HepG2 (cell line): ENCODE data around the gene RFTN1. TPM values are rescaled to one million over a fixed set of nuclear protein-coding genes. Genes with fewer than 3 reads are reported as not detected.
A peak's percentile ranks its signal among the peaks of the same experiment; 100 is the strongest.

ENCODE experiments used
- ATF1 ChIP-seq: IDR thresholded peaks from 2 replicates; pipeline ENCODE4 v1.6.1; 2016; ENCODE audit warnings: mild to moderate bottlenecking, control low read depth
- BRD4 ChIP-seq: sonication (generic); formaldehyde crosslinking; IDR thresholded peaks from 2 replicates; pipeline ENCODE4 v1.4.0; 2020; ENCODE audit warnings: missing genetic modification reagents
- FOXA1 ChIP-seq, 2 experiments: fragments of 450-650 bp in 1 of 2; sonication (generic) in 1 of 2; formaldehyde crosslinking in 1 of 2; IDR thresholded peaks; 2 replicates each; pipeline versions ENCODE4 v1.4.0 to v1.6.1; 2016 to 2020; ENCODE audit warnings: missing genetic modification reagents in 1 of 2
- FOXJ3 ChIP-seq: sonication (generic); formaldehyde crosslinking; IDR thresholded peaks from 2 replicates; pipeline ENCODE4 v1.4.0; 2020; ENCODE audit warnings: missing genetic modification reagents, mild to moderate bottlenecking, borderline replicate concordance
- HNF1A ChIP-seq, 2 experiments: sonication (generic) in 1 of 2; formaldehyde crosslinking in 1 of 2; IDR thresholded peaks; 2 replicates each; pipeline versions ENCODE4 v1.4.0 to v1.6.1; 2016 to 2020; ENCODE audit warnings: borderline replicate concordance in 1 of 2, low read depth in 1 of 2, mild to moderate bottlenecking in 1 of 2, missing genetic modification reagents in 1 of 2
- HNF4A ChIP-seq: sonication (generic); formaldehyde crosslinking; IDR thresholded peaks from 2 replicates; pipeline ENCODE4 v1.4.0; 2020; ENCODE audit warnings: missing genetic modification reagents
- IKZF5 ChIP-seq: IDR thresholded peaks from 2 replicates; pipeline ENCODE4 v1.6.1; 2018; ENCODE audit warnings: missing genetic modification reagents, mild to moderate bottlenecking, missing compliant biosample characterization
- KAT8 ChIP-seq: IDR thresholded peaks from 2 replicates; pipeline ENCODE4 v1.6.1; 2016; ENCODE audit warnings: missing genetic modification reagents, missing compliant biosample characterization
- KLF13 ChIP-seq: sonication (generic); formaldehyde crosslinking; IDR thresholded peaks from 2 replicates; pipeline ENCODE4 v1.4.0; 2020; ENCODE audit warnings: mild to moderate bottlenecking, missing genetic modification reagents
- NR2C2 ChIP-seq: sonication (generic); formaldehyde crosslinking; IDR thresholded peaks from 2 replicates; pipeline ENCODE4 v1.4.0; 2020; ENCODE audit warnings: missing genetic modification reagents, mild to moderate bottlenecking, moderate library complexity, borderline replicate concordance
- NR2F1 ChIP-seq, 2 experiments: fragments of 450-650 bp in 1 of 2; formaldehyde crosslinking in 1 of 2; IDR thresholded peaks; 2 replicates each; pipeline versions ENCODE4 v1.5.0 to v1.6.1; 2016 to 2020; ENCODE audit warnings: mild to moderate bottlenecking in 1 of 2, missing compliant biosample characterization in 1 of 2, missing genetic modification reagents in 1 of 2, moderate library complexity in 1 of 2
- SAP130 ChIP-seq: IDR thresholded peaks from 2 replicates; pipeline ENCODE4 v1.6.1; 2016; ENCODE audit warnings: low read depth
- TFE3 ChIP-seq: IDR thresholded peaks from 2 replicates; pipeline ENCODE4 v1.6.1; 2016
- TOE1 ChIP-seq: sonication (generic); formaldehyde crosslinking; IDR thresholded peaks from 2 replicates; pipeline ENCODE4 v1.4.0; 2020; ENCODE audit warnings: mild to moderate bottlenecking, missing genetic modification reagents
- polyA plus RNA-seq, 8 experiments: library from polyadenylated mRNA; depleted of rRNA in 3 of 8; stranded (reverse) in 7 of 8; unstranded in 1 of 8; fragments of >200 nt; fragmentation: Illumina TruSeq in 4 of 8; extraction: Trizol in 4 of 8; gene quantifications; 2 replicates each; pipeline versions ENCODE4 v1.2.1 to v1.2.3, GENCODE V29; 2011 to 2016; ENCODE audit warnings: low read depth in 4 of 8, missing spikeins in 1 of 8, mixed read lengths in 1 of 8; ENCODE audit not compliant: insufficient read depth in 1 of 8
- total RNA-seq, 5 experiments: library from RNA; depleted of rRNA; stranded (reverse); fragments of >200 nt; fragmentation: Illumina TruSeq; extraction: Trizol; gene quantifications; 2 replicates each; pipeline ENCODE4 v1.2.3, GENCODE V29; 2016; ENCODE audit warnings: low read depth in 1 of 5
- TF ChIP-seq, protein P1 (sequence below): sonication (generic); formaldehyde crosslinking; IDR thresholded peaks from 2 replicates; pipeline ENCODE4 v1.4.0; 2020; ENCODE audit warnings: missing genetic modification reagents, borderline replicate concordance
- TF ChIP-seq, protein P2 (sequence below): sonication (generic); formaldehyde crosslinking; IDR thresholded peaks from 2 replicates; pipeline ENCODE4 v1.4.0; 2020; ENCODE audit warnings: missing genetic modification reagents, borderline replicate concordance

The RFTN1 gene
- total and polyA plus RNA-seq, 2 of the 13 experiments (the other 11 are each of a cell fraction or from before 2014, with no cell fraction given) = not detected

DNA sequence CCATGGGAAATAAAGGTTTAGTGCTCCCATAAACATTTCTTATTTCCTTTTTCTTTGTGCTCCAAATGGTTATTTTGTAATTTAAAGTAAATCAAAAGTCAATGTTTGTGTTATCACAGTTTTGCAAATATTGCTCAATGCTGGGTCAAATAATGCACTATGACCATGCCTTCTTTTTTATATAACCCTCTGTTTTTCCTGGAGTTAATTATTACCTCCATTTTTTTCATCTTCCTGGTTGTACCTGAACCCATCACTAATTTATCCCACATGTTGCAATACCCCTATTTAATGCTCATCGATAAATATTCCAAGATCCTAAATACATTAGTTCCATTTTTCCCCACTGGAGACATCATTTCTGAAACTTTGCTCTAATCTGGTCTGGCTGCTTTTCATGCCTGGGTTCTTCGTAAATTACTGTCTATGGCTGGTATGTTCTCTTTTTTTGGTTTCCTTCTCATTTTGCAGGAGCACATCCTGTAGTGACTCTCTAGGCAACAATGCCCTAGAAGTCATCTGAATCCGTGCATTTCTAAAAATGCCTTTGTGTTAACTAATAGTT lies 182.1 kb downstream of the RFTN1 start (continued):
- TF ChIP-seq HNF1A (IDR thresholded peaks at IDR 0.05; ENCODE audit: low read depth) (peak; percentile 97), HNF1A (CRISPR knock-in tag; IDR thresholded peaks at IDR 0.05; ENCODE audit: borderline replicate concordance) (peak; percentile 95), KAT8 (peak; percentile 26; the same call in 1 of the 2 replicates), TOE1 (no peak), KLF13 (CRISPR knock-in tag) (no peak), HNF4A (CRISPR knock-in tag) (peak; percentile 80), NR2C2 (CRISPR knock-in tag) (peak; percentile 42; the same call in 1 of the 2 replicates), ATF1 (0 out of 2 replicates have a peak, but pooled peaks have one; percentile 43), TFE3 (peak; percentile 28; the same call in 1 of the 2 replicates), SAP130 (CRISPR knock-in tag) (peak; percentile 49), FOXA1 (IDR thresholded peaks at IDR 0.05) (0 out of 2 replicates have a peak, but pooled peaks have one; percentile 18), FOXA1 (CRISPR knock-in tag; IDR thresholded peaks at IDR 0.05) (peak; percentile 76), NR2F1 (CRISPR knock-in tag; IDR thresholded peaks at IDR 0.05) (peak in 1 of 2 experiments; percentile 59; a peak in 2 of 4 replicates), IKZF5 (CRISPR knock-in tag) (peak; percentile 26; the same call in 1 of the 2 replicates), FOXJ3 (CRISPR knock-in tag) (peak; percentile 89; the same call in 1 of the 2 replicates), BRD4 (CRISPR knock-in tag) (no peak)
- TF ChIP-seq, protein P1, sequence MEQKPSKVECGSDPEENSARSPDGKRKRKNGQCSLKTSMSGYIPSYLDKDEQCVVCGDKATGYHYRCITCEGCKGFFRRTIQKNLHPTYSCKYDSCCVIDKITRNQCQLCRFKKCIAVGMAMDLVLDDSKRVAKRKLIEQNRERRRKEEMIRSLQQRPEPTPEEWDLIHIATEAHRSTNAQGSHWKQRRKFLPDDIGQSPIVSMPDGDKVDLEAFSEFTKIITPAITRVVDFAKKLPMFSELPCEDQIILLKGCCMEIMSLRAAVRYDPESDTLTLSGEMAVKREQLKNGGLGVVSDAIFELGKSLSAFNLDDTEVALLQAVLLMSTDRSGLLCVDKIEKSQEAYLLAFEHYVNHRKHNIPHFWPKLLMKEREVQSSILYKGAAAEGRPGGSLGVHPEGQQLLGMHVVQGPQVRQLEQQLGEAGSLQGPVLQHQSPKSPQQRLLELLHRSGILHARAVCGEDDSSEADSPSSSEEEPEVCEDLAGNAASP (CRISPR knock-in tag) = peak; percentile 93
- TF ChIP-seq, protein P2, sequence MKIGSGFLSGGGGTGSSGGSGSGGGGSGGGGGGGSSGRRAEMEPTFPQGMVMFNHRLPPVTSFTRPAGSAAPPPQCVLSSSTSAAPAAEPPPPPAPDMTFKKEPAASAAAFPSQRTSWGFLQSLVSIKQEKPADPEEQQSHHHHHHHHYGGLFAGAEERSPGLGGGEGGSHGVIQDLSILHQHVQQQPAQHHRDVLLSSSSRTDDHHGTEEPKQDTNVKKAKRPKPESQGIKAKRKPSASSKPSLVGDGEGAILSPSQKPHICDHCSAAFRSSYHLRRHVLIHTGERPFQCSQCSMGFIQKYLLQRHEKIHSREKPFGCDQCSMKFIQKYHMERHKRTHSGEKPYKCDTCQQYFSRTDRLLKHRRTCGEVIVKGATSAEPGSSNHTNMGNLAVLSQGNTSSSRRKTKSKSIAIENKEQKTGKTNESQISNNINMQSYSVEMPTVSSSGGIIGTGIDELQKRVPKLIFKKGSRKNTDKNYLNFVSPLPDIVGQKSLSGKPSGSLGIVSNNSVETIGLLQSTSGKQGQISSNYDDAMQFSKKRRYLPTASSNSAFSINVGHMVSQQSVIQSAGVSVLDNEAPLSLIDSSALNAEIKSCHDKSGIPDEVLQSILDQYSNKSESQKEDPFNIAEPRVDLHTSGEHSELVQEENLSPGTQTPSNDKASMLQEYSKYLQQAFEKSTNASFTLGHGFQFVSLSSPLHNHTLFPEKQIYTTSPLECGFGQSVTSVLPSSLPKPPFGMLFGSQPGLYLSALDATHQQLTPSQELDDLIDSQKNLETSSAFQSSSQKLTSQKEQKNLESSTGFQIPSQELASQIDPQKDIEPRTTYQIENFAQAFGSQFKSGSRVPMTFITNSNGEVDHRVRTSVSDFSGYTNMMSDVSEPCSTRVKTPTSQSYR = peak; percentile 5; the same call in 1 of the 2 replicates
